GM19372 (cell line): ENCODE data around the gene NAE1.

Experiments used
- ATAC-seq: cut with Tn5 transposase; IDR thresholded peaks from one replicate; pipeline ENCODE4 v1.9.1; 2021; ENCODE audit warnings: mild to moderate bottlenecking, low read depth, moderate library complexity; ENCODE audit not compliant: unreplicated experiment

Gene NAE1

DNA sequence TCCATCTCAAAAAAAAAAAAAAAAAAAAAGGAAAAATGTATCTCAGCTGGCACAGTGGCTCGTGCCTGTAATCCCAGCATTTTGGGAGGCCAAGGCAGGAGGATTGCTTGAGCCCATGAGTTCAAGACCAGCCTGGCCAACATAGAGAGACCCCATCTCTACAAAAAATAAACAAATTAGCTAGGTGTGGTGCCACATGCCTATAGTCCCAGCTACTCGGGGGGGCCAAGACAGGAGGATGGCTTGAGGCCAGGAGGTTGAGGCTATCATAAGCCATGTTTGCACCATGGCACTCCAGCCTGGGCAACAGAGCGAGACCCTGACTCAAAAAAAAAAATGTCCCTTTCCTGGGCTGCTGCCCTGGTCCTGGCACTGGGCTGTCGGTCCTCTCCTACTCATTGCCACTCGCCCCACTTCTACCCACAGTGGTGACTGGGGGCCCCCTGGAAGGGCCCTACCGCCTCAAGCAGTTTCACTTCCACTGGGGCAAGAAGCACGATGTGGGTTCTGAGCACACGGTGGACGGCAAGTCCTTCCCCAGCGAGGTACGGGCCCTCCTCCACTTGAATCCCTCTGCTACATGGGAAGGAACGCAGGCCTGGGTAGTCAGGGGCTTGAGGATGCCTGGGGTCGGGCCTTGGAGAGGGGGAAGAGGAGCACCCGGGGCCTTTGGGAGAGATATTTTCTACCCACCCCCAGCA is 19.5 kb upstream of the NAE1 start:
- no peak for ATAC-seq

DNA sequence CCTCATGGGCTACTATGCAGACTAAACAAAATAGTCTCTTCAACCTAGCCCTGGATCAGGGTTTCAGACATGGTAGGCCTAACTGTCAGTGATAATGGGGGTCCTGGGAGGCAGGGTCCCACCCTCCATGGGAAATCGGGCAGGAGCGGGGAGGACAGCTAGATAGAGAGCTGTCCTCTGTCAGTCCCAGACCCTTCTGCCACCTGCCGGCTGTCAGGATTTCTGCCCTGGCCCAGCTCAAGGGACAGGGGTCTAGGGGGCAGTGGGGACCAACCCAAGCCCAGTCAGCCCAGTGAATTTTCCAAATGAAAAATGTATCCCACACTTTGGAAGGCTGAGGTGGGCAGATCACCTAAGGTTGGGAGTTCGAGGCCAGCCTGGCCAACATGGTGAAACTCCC is 18.8 kb upstream of the NAE1 start:
- no peak for ATAC-seq

DNA sequence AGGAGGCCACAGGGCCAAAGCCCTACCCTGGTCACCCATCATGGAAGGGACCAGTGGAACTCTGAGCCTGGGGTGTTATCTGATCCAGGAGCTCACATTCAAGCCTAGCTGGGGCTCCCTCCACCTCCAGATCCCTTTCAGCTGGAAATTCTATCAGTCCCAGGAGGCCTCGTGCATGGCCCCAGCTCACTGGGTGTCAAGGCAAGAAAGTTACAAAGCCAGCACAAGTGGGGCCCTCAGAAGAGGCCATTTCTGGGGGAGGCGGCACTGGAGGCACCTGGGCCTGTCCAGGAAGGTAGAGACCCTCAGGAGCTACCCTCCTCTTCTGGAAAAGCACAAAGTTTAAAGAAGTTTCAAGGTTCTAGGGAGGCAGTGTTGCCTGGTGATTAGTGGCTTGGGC is 18.2 kb upstream of the NAE1 start:
- no peak for ATAC-seq

DNA sequence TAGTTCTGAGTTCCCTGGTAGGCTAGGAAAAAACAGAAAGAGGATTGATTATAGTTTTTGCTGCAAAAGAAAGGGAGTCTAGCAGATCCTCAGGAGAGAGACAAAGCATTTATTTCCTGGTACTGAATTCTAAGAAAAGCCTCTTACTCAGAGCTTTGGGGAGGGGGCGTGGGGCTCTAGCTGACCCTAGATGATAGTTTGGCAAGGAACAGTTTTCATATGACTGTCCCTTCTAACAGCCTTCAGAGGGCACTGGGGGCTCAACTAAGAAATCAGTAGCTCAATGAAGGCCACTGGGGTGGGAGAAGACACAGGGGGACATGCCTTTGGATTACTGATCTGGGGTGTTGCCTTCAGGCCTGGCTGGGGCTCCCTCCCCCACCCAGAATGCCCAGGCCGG is 17.4 kb upstream of the NAE1 start:
- no peak for ATAC-seq

DNA sequence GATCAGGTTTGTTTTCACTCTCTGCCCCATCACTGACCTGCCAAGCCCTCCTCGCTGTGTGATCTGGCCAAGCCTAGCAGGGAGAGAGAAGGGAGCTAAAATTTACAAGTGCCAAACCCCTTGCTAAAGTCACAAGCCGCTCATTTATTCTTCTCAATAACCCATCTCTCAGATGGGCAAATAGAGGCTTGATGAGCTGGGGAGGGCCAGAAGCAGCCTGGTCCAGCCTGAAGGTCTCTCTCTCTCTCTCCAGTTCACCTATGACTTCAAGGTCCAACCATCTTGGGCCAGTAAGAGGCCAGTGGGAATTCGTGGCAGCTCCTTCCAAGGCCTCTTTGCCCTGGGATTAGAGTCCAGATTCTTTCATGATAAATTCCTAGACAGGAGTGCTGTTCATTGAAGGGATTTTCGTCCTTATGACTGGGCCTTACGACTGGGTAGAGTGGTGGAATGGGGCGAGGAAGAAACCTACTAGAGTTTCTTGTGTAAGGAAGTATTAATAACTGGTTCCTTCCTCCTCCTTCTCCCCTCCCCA is 16.8 kb upstream of the NAE1 start:
- ATAC-seq: no peak

GRCh38 chr16:66846831-66847230 is 16.1 kb upstream of the NAE1 start:
- no peak for ATAC-seq

DNA sequence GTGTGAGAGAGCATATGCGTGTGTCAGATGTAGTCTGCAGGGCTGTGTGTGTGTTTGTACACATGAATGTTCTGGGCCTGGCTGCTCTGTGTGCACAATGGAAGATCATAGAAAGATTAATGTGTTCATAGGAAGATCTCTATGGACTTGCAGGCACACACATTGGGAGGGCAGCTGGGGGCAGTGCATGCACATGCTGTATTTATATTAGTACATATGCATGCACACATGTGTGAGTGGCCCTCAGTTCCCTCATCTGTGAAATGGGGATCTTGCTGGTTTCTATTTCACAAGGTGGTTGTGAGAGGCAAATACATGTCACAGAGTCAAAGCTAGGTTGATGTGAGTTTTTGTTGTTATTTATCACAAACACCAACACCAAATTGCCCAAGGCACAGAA is 15.5 kb upstream of the NAE1 start:
- no peak for ATAC-seq

- ATAC-seq: no peak
Observed at GRCh38 chr16:66845791-66846221, 15.0 kb upstream of the NAE1 start.

DNA sequence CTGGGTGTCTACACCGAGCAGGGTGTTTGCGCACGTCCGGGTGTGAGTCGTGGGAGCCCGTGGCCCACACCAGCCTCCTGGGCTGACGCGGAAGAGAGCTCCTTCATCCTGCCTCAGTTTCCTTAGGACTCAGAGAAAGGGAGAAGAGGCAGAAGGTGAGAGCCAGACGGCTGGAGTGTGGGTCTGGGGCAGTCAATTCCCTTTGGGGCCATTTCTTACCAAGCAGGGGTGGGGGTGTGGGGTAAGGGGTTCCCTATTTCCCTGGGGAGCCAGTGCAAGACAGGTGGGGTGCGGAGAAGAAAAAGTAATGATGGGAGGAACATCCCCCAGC is 14.3 kb upstream of the NAE1 start:
- ATAC-seq: no peak

DNA sequence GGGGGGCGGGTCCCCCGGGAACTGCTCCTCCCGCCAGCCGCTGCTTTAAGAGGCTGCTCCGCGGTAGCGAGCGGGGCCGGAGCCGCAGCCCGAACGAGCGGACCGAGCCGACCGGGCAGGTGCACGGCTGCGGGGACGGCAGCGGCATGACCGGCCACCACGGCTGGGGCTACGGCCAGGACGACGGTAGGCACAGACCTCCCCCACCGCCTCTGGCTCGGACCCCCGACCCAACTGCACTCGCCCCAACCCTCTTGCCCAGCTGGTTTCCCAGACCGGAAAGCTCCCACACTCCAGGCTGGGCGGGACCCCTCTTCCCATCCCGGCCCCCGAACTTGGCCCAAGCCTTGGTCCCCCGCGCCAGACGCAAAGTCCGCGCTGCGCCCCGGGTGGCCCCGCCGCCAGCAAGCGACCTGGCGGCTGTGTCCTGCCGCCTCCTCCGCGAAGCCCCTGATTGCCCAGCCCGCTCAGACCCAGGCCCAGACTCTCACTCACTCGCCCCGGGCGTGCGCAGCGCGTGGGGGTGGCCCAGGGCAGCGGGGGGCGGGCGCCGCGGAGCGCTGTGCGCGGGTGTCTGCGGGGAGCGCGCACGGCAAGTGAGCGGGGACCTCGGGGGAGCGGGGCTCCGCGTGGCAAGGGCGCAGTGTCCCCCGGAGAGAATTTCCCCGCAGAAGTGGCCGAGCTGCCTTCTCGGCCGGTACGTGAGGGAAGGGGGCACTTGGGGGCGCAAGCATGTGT is 13.7 kb upstream of the NAE1 start, which contains the start of gene CA7:
CA7 (plus strand) TSS at position 73 of the 738 bp plus-strand sequence; CDS start at position 147, 74 bp downstream.
- no peak for ATAC-seq

DNA sequence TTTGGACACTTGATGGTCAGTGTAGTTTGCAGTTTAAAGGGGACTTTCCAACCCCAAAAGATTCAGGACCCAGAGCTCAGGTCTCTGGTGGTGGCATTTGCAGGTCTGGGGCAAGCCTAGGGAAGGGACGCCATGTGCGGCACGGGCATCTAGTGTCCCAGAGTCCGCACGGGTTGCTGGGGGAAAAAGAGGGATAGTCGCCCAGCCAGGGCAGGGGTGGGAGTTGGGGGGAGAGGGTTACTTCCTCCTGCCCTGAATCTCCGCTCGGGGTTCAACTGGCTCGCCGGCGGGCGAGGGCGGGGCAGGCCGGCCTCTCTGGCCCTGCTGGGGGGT is 13.2 kb upstream of the NAE1 start:
- no peak for ATAC-seq

DNA sequence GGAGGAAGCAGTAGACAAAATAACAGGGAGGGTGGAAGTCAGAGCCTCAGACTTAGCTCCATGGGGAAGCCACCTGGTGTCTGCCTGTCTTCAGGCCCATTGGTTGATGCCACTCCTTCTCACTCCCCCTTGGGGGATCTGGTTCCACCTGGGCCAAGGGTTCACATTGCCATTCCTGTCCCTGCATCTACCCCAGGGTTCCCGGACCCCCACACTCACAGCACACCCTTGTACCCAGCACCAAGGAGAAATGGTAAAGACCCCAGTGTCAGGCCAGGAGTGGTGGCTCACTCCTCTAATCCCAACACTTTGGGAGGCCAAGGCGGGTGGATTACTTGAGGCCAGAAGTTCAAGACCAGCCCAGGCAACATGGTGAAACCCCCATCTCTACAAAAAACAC is 12.4 kb upstream of the NAE1 start:
- ATAC-seq: no peak

DNA sequence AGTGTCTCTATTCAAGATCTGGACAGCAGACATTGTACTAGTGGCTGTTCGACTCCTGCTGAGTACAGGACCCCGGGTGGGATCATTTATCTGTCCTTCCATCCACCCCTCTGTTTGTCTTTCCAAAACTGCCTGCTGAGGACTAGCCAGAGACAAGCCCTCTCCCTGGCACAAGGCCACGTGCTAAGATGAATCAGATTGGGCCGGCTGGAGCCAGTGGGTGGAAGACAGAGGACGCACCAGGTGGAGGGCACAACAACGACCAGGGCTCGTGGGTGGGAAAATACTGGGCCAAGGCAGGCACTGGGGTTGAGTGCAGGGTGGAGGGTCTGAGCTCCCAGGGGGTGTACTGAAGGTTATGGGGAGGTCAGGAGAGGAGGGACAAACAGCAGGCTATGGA is 12.0 kb upstream of the NAE1 start:
- no peak for ATAC-seq

DNA sequence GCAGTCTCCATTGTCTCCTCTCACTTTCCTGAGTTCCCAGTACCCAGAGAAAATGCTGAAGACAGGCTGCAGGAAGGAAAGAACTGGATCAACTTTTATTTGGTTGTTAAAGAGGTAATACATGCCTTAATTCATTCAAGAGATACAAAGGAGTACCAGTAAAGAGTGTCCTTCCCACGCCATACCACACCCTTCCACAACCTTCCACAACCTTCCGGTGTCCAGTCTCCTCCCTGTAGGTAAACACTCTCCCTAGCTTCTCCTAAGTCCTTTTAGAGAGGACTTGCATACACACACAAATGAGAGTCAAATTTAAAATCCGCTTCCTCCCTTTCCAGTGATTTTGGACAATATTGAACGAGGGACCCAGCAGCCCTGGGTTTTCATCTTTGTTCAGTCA is 10.6 kb upstream of the NAE1 start:
- no peak for ATAC-seq

DNA sequence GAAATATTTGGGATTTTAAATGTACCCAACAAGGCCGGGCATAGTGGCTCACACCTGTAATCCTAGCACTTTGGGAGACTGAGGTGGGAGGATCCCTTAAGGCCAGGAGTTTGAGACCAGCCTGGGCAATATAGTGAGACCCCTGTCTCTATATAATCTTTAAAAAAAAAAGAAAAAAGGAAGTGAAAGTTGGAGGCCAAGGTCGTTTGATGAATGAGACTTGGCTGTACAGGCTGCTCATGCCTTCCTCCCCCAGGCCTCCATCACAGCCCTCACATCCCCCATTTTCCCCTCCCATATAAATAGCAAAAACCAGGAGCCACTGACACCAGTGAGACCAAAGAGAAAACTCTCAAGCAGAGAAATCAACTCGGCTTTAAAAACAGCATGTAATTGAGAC is 10.1 kb upstream of the NAE1 start:
- no peak for ATAC-seq

DNA sequence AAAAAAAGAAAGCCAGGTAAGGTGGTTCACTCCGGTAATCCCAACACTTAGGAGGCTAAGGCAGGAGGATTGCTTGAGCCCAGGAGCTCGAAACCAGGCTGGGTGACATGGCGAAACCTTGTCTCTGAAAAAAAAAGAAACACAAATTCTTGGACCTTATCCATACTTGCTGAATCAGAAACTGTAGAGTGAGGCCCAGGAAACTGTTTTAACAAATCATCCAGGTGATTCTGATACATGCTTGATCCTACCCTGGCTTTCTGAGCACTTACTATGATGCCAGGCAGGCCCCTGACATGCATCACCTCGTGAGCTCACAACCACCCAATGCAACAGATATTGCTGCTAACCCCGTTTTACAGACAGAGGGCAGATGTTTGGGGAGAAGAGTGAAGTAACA is 4.0 kb upstream of the NAE1 start:
- ATAC-seq: no peak

- no peak for ATAC-seq
Observed at GRCh38 chr16:66832661-66833305, 2.0 kb upstream of the NAE1 start.

DNA sequence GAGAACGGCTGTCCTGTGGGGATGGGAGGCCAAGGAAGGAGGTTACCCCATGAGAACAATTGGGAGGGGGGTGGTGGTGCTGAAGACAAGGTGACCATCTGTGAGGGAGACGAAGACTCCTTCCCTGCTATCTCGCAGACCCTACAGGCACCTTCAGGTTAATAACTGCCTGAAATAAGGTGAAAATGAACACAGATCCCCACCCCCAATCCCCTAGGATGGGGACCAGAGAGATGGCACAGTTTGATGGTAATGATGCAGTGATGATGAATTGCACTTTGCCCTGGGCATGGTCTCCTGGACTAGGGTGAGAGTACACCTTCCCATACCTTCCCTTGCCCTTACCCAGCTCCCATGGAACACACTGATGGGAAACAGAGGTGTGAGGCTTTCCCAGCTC is 1.4 kb upstream of the NAE1 start:
- no peak for ATAC-seq

DNA sequence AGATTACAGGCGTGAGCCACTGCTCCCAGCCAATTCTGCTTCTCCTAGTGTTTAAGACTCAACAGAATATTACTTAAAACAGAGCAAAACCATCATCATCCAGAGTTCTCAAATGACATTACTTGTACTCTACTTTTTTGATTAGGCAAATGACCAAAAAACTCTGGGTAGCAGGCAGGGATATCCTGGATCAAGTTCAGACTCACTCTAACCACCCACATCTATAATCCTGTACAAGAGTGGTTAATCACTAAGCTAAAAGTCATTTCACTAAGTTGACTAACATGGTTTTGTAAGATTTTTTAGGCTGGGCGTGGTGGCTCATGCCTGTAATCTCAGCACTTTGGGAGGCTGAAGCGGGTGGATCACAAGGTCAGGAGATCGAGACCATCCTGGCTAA is 6.8 kb downstream of the NAE1 start:
- no peak for ATAC-seq

DNA sequence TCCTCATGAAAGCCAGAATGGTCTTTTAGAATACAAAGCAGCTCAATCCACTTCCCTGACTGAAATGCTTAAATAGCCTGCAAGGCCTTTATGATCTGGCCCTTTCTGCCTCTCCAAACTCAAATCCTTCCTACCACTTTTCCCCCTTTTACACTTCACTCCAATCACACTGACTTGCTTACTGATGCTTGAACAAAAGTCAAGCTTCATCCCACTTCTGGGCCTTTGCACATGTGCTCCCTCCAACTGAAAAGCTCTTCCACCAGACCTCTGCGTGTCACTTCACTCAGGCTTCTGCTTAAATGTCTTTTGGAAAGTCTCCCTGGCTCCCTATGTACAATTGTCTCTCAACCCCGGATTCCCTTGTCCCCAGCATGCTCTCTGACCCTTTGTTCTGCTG is 16.0 kb downstream of the NAE1 start:
- ATAC-seq: no peak

DNA sequence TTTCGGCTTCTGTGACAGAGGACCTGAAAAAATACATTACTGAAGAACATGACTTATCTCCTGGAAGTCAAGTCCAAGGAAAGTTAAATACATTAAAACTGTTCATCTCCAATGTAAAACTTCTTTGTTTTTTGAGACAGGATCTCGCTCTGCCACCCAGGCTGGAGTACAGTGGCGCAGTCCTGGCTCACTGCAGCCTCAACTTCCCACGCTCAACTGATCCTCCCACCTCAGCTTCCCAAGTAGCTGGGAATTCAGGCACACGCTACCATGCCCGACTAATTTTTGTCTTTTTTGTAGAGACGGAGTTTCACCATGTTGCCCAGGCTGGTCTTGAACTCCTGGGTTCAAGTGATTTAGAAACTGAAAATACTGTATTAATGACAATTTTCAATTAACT is 19.7 kb downstream of the NAE1 start:
- no peak for ATAC-seq

DNA sequence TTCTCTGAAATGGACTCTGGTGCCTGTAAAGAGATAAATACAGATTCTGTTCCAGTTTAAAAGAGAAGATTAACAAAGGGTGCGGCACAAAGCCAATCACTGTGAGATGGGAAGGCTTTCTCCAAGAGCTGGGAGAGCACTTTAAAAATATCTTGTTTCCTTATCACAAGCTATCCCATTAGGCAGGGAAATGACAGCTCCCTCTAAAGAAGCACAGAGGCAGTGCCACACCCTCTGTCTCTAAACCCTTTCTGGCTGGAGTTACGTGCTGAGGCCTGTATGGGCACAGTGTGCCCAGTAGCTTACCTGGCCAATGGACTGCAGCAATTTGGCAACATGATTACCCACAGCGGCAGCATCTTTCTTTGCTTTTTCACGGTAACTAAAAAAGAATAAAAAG is 20.4 kb downstream of the NAE1 start:
- ATAC-seq: no peak
